Measurements from ENCODE around the gene UBE2E2. TPM values are rescaled to one million over a fixed set of nuclear protein-coding genes. Genes with fewer than 3 reads are reported as not detected.

UBE2E2 gene
- total and polyA plus RNA-seq, 9 donors = 25.5 to 84.9 (median 38.5) TPM

- 37 to 100% (median 93%) methylated on average over 1 of the region's 1 CpG for WGBS, 3 donors
- Histone ChIP-seq H3K9me3 (no peaks in the 10 kb centered on the region), H3K27me3 (no peaks in the 10 kb centered on the region), H3K4me3 (no peak overlapping the region), H3K27ac (no peak overlapping the region), H3K4me1 (ENCODE audit: insufficient read depth) (no peaks in the 10 kb centered on the region), H3K36me3 (no peaks in the 10 kb centered on the region)
- no peak for DNase-seq
- TF ChIP-seq EP300 (IDR thresholded peaks at IDR 0.05) = no peak
- no peak for TF ChIP-seq POLR2A (IDR thresholded peaks at IDR 0.05)
- intact Hi-C loops (cut with DNase I) = no loop called here
These were observed 421.2 kb downstream of the UBE2E2 start for GRCh38 chr3:23624305-23624704.

GRCh38 chr3:23626442-23626841 lies 423.3 kb downstream of the UBE2E2 start:
- Histone ChIP-seq H3K4me3 (no peak overlapping the region), H3K4me1 (ENCODE audit: insufficient read depth) (no peaks in the 10 kb centered on the region), H3K9me3 (no peaks in the 10 kb centered on the region), H3K36me3 (no peaks in the 10 kb centered on the region), H3K27ac (no peak overlapping the region), H3K27me3 (no peaks in the 10 kb centered on the region)
- no peak for TF ChIP-seq EP300 (IDR thresholded peaks at IDR 0.05)
- no peak for TF ChIP-seq CTCF (IDR thresholded peaks at IDR 0.05)
- no peak for TF ChIP-seq POLR2A (IDR thresholded peaks at IDR 0.05)
- 94 to 100% (median 97%) methylated on average over 2 of the region's 2 CpGs for WGBS, 3 donors
- intact Hi-C loops (cut with DNase I) = no loop called here
- no peak for DNase-seq

GRCh38 chr3:23629181-23629894 lies 426.2 kb downstream of the UBE2E2 start:
- Histone ChIP-seq H3K27ac (no peak overlapping the region), H3K4me3 (no peak overlapping the region), H3K27me3 (no peaks in the 10 kb centered on the region), H3K4me1 (ENCODE audit: insufficient read depth) (no peaks in the 10 kb centered on the region), H3K9me3 (no peaks in the 10 kb centered on the region), H3K36me3 (no peaks in the 10 kb centered on the region)
- intact Hi-C loops (cut with DNase I) = no loop called here
- TF ChIP-seq POLR2A (IDR thresholded peaks at IDR 0.05) (no peak), CTCF (IDR thresholded peaks at IDR 0.05) (no peak), EP300 (IDR thresholded peaks at IDR 0.05) (no peak)
- peak in 1 of 5 donors; percentile 26 for DNase-seq
- 47 to 56% (median 55%) methylated on average over 5 of the region's 5 CpGs for WGBS, 3 donors

GRCh38 chr3:23633261-23633960 lies 430.3 kb downstream of the UBE2E2 start:
- DNase-seq = no peak
- Histone ChIP-seq H3K4me3 (no peak overlapping the region), H3K36me3 (no peaks in the 10 kb centered on the region), H3K9me3 (no peaks in the 10 kb centered on the region), H3K27ac (no peak overlapping the region), H3K27me3 (no peaks in the 10 kb centered on the region), H3K4me1 (ENCODE audit: insufficient read depth) (no peaks in the 10 kb centered on the region)
- intact Hi-C loops (cut with DNase I) = no loop called here
- whole genome bisulfite sequencing, 3 donors = 52 to 57% (median 57%) methylated on average over 6 of the region's 6 CpGs
- no peak for TF ChIP-seq CTCF (IDR thresholded peaks at IDR 0.05)
- TF ChIP-seq POLR2A (IDR thresholded peaks at IDR 0.05) = no peak
- TF ChIP-seq EP300 (IDR thresholded peaks at IDR 0.05) = no peak

GRCh38 chr3:23637339-23637738 lies 434.2 kb downstream of the UBE2E2 start:
- Histone ChIP-seq H3K27ac (no peak overlapping the region), H3K4me1 (ENCODE audit: insufficient read depth) (no peaks in the 10 kb centered on the region), H3K9me3 (no peaks in the 10 kb centered on the region), H3K36me3 (no peaks in the 10 kb centered on the region), H3K4me3 (no peak overlapping the region), H3K27me3 (no peaks in the 10 kb centered on the region)
- intact Hi-C loops (cut with DNase I) = no loop called here
- WGBS, 3 donors = 97 to 98% (median 98%) methylated on average over 3 of the region's 3 CpGs
- no peak for TF ChIP-seq CTCF (IDR thresholded peaks at IDR 0.05)
- TF ChIP-seq POLR2A (IDR thresholded peaks at IDR 0.05) = no peak
- TF ChIP-seq EP300 (IDR thresholded peaks at IDR 0.05) = no peak
- no peak for DNase-seq

Data from ovary (tissue), 9 donors.